NCI-H2107 (cell line): ENCODE measurements around the gene OR51B5.
"Not testable (repeated sequence)": the region's sequence is repeated elsewhere in the genome, so short reads cannot be mapped to it uniquely, and the experiment has no call there.

Experiments
- DNase-seq: peaks from one replicate; lab custom pipeline; 2025; lab: John Stamatoyannopoulos, UW

OR51B5 gene

GRCh38 chr11:5343474-5344335 lies at the start of gene OR51B5:
Gene OR51B5 (minus strand): TSS chr11:5343524. CDS start chr11:5343524, 0 bp downstream.
- DNase-seq, result no peak

- DNase-seq, result no peak
These were observed 46.9 kb upstream of the OR51B5 start for GRCh38 chr11:5390210-5390609.

- no peak for DNase-seq
These were observed 41.0 kb upstream of the OR51B5 start for GRCh38 chr11:5384335-5384734.

GRCh38 chr11:5383576-5383975 lies 40.3 kb upstream of the OR51B5 start, which contains the start of gene OR51M1:
Gene OR51M1 (plus strand): TSS chr11:5383812. CDS start chr11:5389399, 5,587 bp downstream.
- no peak for DNase-seq

- no peak for DNase-seq
These were observed 37.5 kb upstream of the OR51B5 start for GRCh38 chr11:5380740-5381342.

GRCh38 chr11:5369789-5370188 lies 26.5 kb upstream of the OR51B5 start:
- no peak for DNase-seq

GRCh38 chr11:5368502-5369043 lies 25.2 kb upstream of the OR51B5 start:
- no peak for DNase-seq

- DNase-seq, result no peak
These were observed 24.2 kb upstream of the OR51B5 start for GRCh38 chr11:5367448-5368074.

DNA sequence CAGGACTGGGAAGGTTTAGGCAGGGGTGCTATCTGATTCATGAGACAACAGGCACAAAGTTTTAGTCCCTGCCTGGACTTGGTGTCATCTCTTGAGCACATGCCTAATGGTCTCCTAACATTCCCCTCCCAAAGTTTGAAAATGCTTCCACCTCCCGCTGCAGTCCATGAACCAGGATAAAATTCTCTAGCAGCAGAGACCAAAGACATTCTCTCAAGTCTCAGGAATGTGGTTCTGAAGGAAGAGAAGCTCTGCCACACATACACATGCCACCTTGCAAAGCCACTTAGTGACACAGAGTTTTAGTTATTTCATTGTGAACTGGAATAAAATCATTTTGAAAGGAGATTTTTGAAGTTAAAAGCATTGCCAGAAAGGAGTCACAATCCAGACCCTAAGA lies 23.5 kb upstream of the OR51B5 start:
- no peak for DNase-seq

DNA sequence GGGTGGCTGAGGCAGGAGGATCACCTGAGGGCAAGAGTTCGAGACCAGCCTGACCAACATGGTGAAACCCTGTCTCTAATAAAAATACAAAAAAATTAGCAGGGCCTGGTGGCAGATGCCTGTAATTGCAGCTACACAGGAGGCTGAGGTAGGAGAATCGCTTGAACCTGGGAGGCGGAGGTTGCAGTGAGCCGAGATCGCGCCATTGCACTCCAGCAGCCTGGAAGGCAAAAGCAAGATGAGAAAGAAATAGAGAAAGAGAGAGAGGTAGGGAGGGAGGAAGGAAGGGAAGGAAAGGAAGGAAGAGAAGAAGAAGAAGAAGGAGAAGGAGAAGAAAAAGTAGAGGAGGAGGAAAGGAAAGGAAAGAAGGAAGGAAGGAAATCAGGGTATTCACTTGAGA lies 23.0 kb upstream of the OR51B5 start:
- DNase-seq, result not testable (repeated sequence)

DNA sequence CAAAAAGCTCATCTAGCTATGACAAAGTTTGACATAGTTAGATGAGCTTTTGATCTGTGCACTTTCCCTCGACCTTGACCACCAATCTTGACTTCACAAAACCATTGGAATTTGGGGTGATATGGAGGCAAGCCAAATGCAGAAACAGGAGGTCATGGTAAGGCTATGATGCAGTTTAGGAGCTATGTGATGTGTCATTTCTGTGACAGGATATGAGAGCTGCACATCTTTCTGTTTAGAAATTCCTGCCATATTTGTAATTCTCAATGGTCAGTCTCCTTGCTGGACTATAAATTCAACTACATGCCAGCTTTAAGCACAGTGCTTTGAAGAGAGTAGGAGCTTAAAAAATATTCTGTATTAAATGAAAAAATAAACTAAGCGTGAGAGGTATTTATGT lies 20.9 kb upstream of the OR51B5 start:
- DNase-seq, result no peak

GRCh38 chr11:5363679-5364078 lies 20.4 kb upstream of the OR51B5 start:
- DNase-seq, result no peak

GRCh38 chr11:5362017-5362625 lies 18.8 kb upstream of the OR51B5 start:
- no peak for DNase-seq

DNA sequence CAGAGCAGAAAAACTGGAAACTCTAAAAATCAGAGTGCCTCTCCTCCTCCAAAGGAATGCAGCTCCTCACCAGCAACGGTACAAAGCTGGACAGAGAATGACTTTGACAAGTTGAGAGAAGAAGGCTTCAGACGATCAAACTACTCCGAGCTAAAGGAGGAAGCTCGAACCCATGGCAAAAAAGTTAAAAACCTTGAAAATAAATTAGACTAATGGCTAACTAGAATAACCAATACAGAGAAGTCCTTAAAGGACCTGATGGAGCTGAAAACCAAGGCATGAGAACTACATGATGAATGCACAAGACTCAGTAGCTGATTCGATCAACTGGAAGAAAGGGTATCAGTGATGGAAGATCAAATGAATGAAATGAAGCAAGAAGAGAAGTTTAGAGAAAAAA lies 12.7 kb upstream of the OR51B5 start:
- DNase-seq, result not testable (repeated sequence)

GRCh38 chr11:5351208-5351607 lies 7.9 kb upstream of the OR51B5 start, which contains the start of gene OR51B6:
Gene OR51B6 (plus strand): TSS chr11:5351508. CDS start chr11:5351508, 0 bp downstream.
- no peak for DNase-seq

- no peak for DNase-seq
These were observed 6.2 kb upstream of the OR51B5 start for GRCh38 chr11:5349550-5349949.

GRCh38 chr11:5348551-5349194 lies 5.3 kb upstream of the OR51B5 start:
- no peak for DNase-seq

- DNase-seq, result no peak
These were observed 2.5 kb upstream of the OR51B5 start for GRCh38 chr11:5345831-5346230.

DNA sequence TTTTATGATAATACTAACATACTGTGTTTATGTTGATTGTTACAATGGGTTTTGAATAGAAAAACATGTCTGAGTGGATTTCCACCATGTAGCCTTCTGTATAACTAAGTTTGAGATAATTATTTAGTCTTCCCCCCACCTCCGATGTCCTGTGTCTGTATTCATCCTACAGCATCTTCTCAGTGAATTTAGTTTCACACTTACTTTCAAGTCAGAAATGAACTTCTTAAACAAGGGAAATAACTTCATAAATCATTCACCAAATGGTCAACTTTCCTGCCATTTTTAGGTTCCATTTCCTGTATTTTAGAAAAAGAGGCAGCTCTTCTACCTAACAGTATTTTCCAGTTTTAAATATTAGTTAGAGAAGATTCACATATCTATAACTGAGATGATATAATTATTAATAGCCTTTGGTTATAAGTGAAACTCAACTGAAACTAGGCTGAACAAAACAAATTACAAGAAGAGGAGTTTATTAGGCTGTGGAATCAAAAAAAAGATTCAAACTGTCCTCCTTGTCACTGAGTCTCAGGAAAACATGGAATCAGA lies 3.5 kb downstream of the OR51B5 start:
- DNase-seq, result no peak

- DNase-seq, result not testable (repeated sequence)
These were observed 6.1 kb downstream of the OR51B5 start for GRCh38 chr11:5337253-5337652.

- DNase-seq, result no peak
These were observed 7.0 kb downstream of the OR51B5 start for GRCh38 chr11:5336331-5336730.
